ENCODE measurements around the gene DOCK3. TPM values are rescaled to one million over a fixed set of nuclear protein-coding genes. Genes with fewer than 3 reads are reported as not detected.
"Not testable (repeated sequence)": the region's sequence is repeated elsewhere in the genome, so short reads cannot be mapped to it uniquely, and the experiment has no call there.

DOCK3 gene
- total and polyA plus RNA-seq, 2 of the 4 experiments (the other 2 are of a cell fraction): under 0.01 to 0.12 TPM

DNA sequence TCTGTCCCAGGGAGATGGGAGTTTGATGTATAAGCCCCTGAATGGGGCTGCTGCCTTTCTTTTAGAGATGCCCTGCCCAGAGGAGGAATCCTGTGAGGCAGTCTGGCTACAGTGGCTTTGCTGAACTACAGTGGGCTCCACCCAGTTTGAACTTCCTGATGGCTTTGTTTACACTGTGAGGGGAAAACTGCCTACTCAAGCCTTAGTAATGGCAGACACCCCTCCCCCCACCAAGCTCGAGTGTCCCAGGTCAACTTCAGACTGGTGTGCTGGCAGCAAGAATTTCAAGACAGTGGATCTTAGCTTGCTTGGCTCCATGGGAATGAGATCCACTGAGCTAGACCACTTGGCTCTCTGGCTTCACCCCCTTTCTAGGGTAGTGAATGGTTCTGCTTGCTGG lies 226.4 kb downstream of the DOCK3 start:
- H3K4me2 ChIP-seq (ENCODE audit: low read depth, low read length); H2BK15ac ChIP-seq (ENCODE audit: low read depth, low read length); H3K4ac ChIP-seq (ENCODE audit: low read depth, low read length); H3K27me3 ChIP-seq (ENCODE audit: control insufficient read depth, insufficient read depth, low read length); H4K5ac ChIP-seq (ENCODE audit: low read depth, low read length); H3K9me1 ChIP-seq (ENCODE audit: insufficient read depth, low read length); H2AFZ ChIP-seq (replicated peaks; ENCODE audit: low read length, poor library complexity); H2BK120ac ChIP-seq (ENCODE audit: low read depth, low read length); POLR2A ChIA-PET (ENCODE audit: unreplicated experiment); H3K36me3 ChIP-seq (ENCODE audit: control insufficient read depth, insufficient read depth, low read length); H3K23ac ChIP-seq (ENCODE audit: low read depth, low read length); H2AK5ac ChIP-seq (ENCODE audit: low read depth, low read length); DNase-seq; H4K91ac ChIP-seq (ENCODE audit: insufficient read depth, low read depth, low read length); CTCF ChIA-PET; H3K27ac ChIP-seq (ENCODE audit: insufficient read depth, low read length); ATAC-seq (ENCODE audit: low read depth); H3K9ac ChIP-seq (ENCODE audit: low read depth, low read length); in situ Hi-C loops (cut with MboI; ENCODE audit: low sequenced_read_pairs); H3K4me3 ChIP-seq (ENCODE audit: insufficient read depth, low read depth, low read length); BruUV-seq (replicated peaks); H2BK20ac ChIP-seq (ENCODE audit: low read depth, low read length); H3K18ac ChIP-seq (ENCODE audit: low read depth, low read length); H2BK5ac ChIP-seq (ENCODE audit: low read depth, low read length, poor library complexity, severe bottlenecking); H3K4me1 ChIP-seq (ENCODE audit: control insufficient read depth, insufficient read depth, low read length); H3K79me1 ChIP-seq (ENCODE audit: low read depth in 1 of 2, low read length in 2 of 2); intact Hi-C loops (cut with micrococcal nuclease); H3K9me3 ChIP-seq (ENCODE audit: control insufficient read depth, insufficient read depth, low read length); H3K14ac ChIP-seq (replicated peaks; ENCODE audit: low read depth, low read length); dilution Hi-C loops (cut with HindIII; ENCODE audit: low sequenced_read_pairs, unreplicated experiment); H2AK9ac ChIP-seq (replicated peaks; ENCODE audit: low read depth, low read length, poor library complexity); H4K8ac ChIP-seq (ENCODE audit: low read depth in 2 of 2, low read length in 2 of 2); H3K56ac ChIP-seq (ENCODE audit: extremely low read depth, insufficient read depth, low read length); H4K20me1 ChIP-seq (ENCODE audit: insufficient read depth, low read length): not testable (repeated sequence)
- WGBS, 2 experiments (ENCODE audit: extremely low coverage in 2 of 2, insufficient read length in 1 of 2): no CpG with 5 or more reads among the region's 1 CpG

Measured in IMR-90 (cell line).